Measurements from ENCODE around the gene DHDH. TPM values are rescaled to one million over a fixed set of nuclear protein-coding genes. Genes with fewer than 3 reads are reported as not detected.
A peak's percentile ranks its signal among the peaks of the same experiment; 100 is the strongest.

DHDH gene
- polyA plus RNA-seq, 1 experiment, result not detected

- Histone ChIP-seq H3K36me3 (ENCODE audit: control insufficient read depth, insufficient read depth, low read length) (peaks cover 32% of the 10 kb centered on the region), H3K4me3 (ENCODE audit: low read depth, low read length) (peak within 1 kb of the TSS; percentile 78), H3K27me3 (ENCODE audit: control insufficient read depth, insufficient read depth, low read length) (no peaks in the 10 kb centered on the region)
- CTCF ChIA-PET, result interaction anchor here (1.3 to 3.9 kb wide), 2 partner anchors 15 to 122 kb away, joined by 3 to 18 read pairs; no protein-coding TSS in a partner anchor
- TF ChIP-seq, protein P1, sequence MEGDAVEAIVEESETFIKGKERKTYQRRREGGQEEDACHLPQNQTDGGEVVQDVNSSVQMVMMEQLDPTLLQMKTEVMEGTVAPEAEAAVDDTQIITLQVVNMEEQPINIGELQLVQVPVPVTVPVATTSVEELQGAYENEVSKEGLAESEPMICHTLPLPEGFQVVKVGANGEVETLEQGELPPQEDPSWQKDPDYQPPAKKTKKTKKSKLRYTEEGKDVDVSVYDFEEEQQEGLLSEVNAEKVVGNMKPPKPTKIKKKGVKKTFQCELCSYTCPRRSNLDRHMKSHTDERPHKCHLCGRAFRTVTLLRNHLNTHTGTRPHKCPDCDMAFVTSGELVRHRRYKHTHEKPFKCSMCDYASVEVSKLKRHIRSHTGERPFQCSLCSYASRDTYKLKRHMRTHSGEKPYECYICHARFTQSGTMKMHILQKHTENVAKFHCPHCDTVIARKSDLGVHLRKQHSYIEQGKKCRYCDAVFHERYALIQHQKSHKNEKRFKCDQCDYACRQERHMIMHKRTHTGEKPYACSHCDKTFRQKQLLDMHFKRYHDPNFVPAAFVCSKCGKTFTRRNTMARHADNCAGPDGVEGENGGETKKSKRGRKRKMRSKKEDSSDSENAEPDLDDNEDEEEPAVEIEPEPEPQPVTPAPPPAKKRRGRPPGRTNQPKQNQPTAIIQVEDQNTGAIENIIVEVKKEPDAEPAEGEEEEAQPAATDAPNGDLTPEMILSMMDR (IDR thresholded peaks at IDR 0.05; ENCODE audit: insufficient read depth, low read depth, low read length), result no peak
- DNase-seq (ENCODE audit: low read depth), result peak; percentile 75
- POLR2A ChIA-PET, result no interaction called here
Observed at GRCh38 chr19:48965040-48965805, 31.7 kb downstream of the DHDH start, which contains the start of gene FTL. TSS of gene FTL (plus strand) at chr19:48965309. CDS start at chr19:48965508, 199 bp downstream.

- Histone ChIP-seq H3K27me3 (ENCODE audit: control insufficient read depth, insufficient read depth, low read length) (no peaks in the 10 kb centered on the region), H3K4me3 (ENCODE audit: low read depth, low read length) (peak overlapping the region; percentile 78), H3K36me3 (ENCODE audit: control insufficient read depth, insufficient read depth, low read length) (peaks cover 33% of the 10 kb centered on the region)
- DNase-seq (ENCODE audit: low read depth), result no peak
- ChIA-PET CTCF (interaction anchor here (1.3 to 3.9 kb wide), 4 partner anchors 10 to 178 kb away, joined by 3 to 18 read pairs (median 10); no protein-coding TSS in a partner anchor), POLR2A (no interaction called here)
- TF ChIP-seq, protein P1 (IDR thresholded peaks at IDR 0.05; ENCODE audit: insufficient read depth, low read depth, low read length), result no peak
Observed at GRCh38 chr19:48965806-48966540, 32.5 kb downstream of the DHDH start.

GRCh38 chr19:48966541-48967345 is 33.2 kb downstream of the DHDH start:
- Histone ChIP-seq H3K36me3 (ENCODE audit: control insufficient read depth, insufficient read depth, low read length) (peaks cover 33% of the 10 kb centered on the region), H3K4me3 (ENCODE audit: low read depth, low read length) (peak overlapping the region; percentile 78), H3K27me3 (ENCODE audit: control insufficient read depth, insufficient read depth, low read length) (no peaks in the 10 kb centered on the region)
- TF ChIP-seq, protein P1 (IDR thresholded peaks at IDR 0.05; ENCODE audit: insufficient read depth, low read depth, low read length), result no peak
- no peak for DNase-seq (ENCODE audit: low read depth)
- CTCF ChIA-PET, result interaction anchor here (1.0 to 3.9 kb wide), 6 partner anchors 10 to 179 kb away, joined by 3 to 18 read pairs (median 8); partner anchors contain the start of genes GYS1 and RUVBL2
- POLR2A ChIA-PET, result interaction anchor here (1.1 to 1.2 kb wide), 2 partner anchors 26 to 95 kb away, joined by 3 to 6 read pairs; partner anchors contain the start of genes GYS1, PPP1R15A and RUVBL2

DNA sequence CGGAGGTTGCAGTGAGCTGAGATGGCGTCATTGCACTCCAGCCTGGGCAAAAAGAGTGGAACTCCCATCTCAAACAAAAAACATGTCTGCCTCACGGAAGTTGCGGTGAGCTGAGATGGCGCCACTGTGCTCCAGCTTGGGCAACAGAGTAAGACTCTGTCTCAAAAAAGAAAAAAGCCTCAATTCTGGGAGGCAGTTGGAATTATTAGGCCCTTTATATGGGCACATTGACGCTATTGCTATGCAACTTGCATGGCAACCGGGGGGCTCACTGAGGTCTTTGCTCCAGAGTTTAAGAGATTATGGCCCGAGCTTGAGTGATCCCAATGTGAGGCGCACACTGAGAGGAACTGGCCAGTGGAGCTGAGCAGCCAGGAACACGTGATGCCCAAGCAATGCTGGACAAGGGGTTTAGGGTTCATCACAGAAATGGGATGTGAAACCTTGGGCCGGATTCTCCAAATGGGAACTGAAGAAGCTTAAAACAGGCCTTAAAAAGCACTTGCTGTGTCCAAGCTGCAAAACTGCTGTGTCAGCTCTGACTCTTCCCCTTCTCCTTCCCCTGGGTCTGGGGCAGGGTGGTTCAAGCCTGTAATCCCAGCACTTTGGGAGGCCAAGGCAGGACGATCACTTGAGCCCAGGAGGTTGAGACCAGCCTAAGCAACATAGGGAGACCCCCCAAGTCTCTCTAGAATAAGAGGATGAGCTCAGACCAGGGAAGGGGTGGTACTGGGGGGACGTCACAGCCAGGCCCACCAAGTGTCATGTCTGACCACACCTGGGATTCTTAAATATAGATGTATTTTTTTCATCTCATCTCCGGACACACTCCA is 34.1 kb downstream of the DHDH start:
- DNase-seq (ENCODE audit: low read depth), result no peak
- POLR2A ChIA-PET, result interaction anchor here (0.7 to 1.2 kb wide), 4 partner anchors 11 to 826 kb away, joined by 3 to 8 read pairs (median 5); partner anchors contain the start of genes GYS1, PPP1R15A and RUVBL2
- CTCF ChIA-PET, result interaction anchor here (0.9 to 3.9 kb wide), 7 partner anchors 9 to 180 kb away, joined by 3 to 18 read pairs (median 7); partner anchors contain the start of genes GYS1 and RUVBL2
- H3K4me3 ChIP-seq (ENCODE audit: low read depth, low read length), result no peak overlapping the region; the same call in 1 of the 2 replicates
- TF ChIP-seq, protein P1 (IDR thresholded peaks at IDR 0.05; ENCODE audit: insufficient read depth, low read depth, low read length), result no peak
- H3K27me3 ChIP-seq (ENCODE audit: control insufficient read depth, insufficient read depth, low read length), result no peaks in the 10 kb centered on the region
- peaks cover 33% of the 10 kb centered on the region for H3K36me3 ChIP-seq (ENCODE audit: control insufficient read depth, insufficient read depth, low read length)

Data from BJ (cell line).